T-helper 22 cell (primary cell): Measurements from ENCODE around the gene CXCL16.
"Not testable (repeated sequence)": the region's sequence is repeated elsewhere in the genome, so short reads cannot be mapped to it uniquely, and the experiment has no call there.

Experiments used
- DNase-seq: peaks from one replicate; pipeline ENCODE4 v3.0.0-alpha.2; 2020; ENCODE audit warnings: low read depth

The CXCL16 gene

DNA sequence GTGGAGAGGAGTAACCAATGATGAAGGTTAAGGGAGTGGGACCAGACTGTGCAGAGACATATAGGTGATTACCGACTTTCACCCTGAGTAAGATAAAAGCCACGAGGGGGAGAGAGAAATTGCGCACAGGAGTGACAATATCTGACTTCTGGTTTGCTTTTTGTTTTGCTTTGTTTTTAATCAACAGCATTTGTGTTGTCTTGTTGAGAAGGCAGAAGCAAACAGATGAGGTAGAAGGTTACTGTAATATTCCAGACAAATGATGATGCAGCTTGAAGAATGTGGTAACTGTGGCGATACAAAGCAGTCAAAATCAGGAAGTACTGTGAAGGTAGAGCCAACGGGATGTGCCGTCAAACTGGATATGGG, 43.3 kb downstream of the CXCL16 start:
- no peak for DNase-seq

DNA sequence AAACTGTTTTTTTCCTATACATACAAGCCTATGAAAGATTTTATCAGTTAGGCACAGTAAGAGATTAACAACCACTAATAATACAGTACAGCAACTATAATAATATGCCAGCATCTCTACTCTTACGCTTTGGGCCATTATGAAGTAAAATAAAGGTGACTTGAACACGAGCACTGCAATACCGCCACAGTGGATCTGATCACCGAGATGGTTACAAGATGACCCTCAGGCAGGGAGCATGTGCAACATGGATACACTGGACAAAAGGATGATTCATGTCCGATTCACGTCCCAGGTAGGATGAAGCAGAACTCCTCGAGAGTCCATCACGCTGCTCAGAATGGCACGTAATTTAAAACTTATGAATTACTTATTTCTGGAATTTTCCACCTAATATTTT, 46.3 kb downstream of the CXCL16 start:
- no peak for DNase-seq

GRCh38 chr17:4691686-4692085, 48.0 kb downstream of the CXCL16 start:
- no peak for DNase-seq

DNA sequence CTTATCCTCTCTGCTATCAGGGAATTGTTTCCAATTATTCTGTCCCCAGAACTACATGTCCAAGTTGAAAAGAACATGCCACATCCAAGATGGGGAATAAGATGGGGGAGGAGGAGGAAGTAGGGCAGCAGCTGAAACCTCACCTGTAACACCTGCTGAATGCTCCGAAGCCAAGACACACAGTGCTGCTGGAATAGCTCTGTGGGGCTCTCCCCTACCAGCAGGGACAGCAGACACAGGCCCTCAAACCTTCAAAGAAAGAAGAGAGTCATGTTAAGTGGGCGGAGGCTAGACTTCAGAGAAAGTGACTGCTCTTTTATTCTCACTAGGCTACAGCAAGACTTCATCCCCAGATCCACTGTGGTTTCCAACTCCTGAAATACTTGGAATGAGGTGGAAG, 49.0 kb downstream of the CXCL16 start:
- no peak for DNase-seq

DNA sequence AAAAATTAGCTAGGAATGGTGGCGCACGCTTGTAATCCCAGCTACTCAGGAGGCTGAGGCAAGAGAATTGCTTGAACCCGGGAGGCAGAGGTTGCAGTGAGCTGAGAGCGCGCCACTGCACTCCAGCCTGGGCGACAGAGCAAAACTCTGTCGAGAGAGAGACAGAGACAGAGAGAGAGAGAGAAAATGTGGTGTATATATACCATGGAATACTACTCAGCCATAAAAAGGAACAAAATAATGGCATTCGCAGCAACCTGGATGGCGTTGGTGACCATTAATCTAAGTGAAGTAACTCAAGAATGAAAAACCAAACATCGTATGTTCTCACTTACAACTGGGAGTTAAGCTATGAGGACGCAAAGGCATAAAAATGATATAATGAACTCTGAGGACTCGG, 49.9 kb downstream of the CXCL16 start:
- DNase-seq: not testable (repeated sequence)

DNA sequence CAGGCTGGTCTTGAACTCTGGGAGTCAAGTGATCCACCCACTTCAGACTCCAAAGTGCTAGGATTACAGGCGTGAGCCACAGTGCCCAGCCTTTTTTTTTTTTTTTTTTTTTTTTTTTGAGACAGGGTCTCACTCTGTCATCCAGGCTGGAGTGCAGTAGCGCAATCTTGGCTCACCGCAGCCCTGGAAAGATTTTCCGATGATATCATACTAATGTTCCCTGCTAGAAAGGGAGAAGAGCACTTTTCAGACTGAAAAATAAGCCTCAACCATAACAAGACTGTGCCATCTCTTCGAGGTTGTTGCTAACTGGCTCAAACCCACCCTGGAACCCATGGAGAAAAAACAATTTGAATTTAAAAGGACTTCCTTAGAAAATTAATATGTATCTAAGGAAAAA, 56.0 kb downstream of the CXCL16 start:
- DNase-seq: not testable (repeated sequence)
